Activated naive CD8-positive, alpha-beta T cell treated with anti-CD3 and anti-CD28 coated beads for 36 hours (primary cell): Measurements from ENCODE around the gene GLUD1. TPM values are rescaled to one million over a fixed set of nuclear protein-coding genes. Genes with fewer than 3 reads are reported as not detected.
A peak's percentile ranks its signal among the peaks of the same experiment; 100 is the strongest.
"Not testable (repeated sequence)": the region's sequence is repeated elsewhere in the genome, so short reads cannot be mapped to it uniquely, and the experiment has no call there.

ENCODE experiments used
- DNase-seq: peaks from one replicate; pipeline ENCODE4 v3.0.0; 2021
- H3K27ac Mint-ChIP-seq: one replicate; pipeline ENCODE4 v1.8.0; 2022; ENCODE audit warnings: mild to moderate bottlenecking, moderate library complexity, mixed read lengths
- H3K27me3 Mint-ChIP-seq: one replicate; pipeline ENCODE4 v1.8.0; 2022; ENCODE audit warnings: mild to moderate bottlenecking, mixed read lengths
- H3K36me3 Mint-ChIP-seq: one replicate; pipeline ENCODE4 v1.8.0; 2021; ENCODE audit warnings: mild to moderate bottlenecking, mixed read lengths
- H3K4me1 Mint-ChIP-seq: one replicate; pipeline ENCODE4 v1.8.0; 2021; ENCODE audit warnings: mixed read lengths
- H3K4me3 Mint-ChIP-seq: one replicate; pipeline ENCODE4 v1.8.0; 2022; ENCODE audit warnings: mild to moderate bottlenecking, moderate library complexity, mixed read lengths
- H3K9me3 Mint-ChIP-seq: one replicate; pipeline ENCODE4 v1.8.0; 2022; ENCODE audit warnings: mixed read lengths
- total RNA-seq, 2 experiments: library from RNA; stranded (reverse); gene quantifications; one replicate each; pipeline ENCODE4 v1.2.3, GENCODE V29; 2021

GLUD1 gene
- 10 to 100 TPM; 89.0 to 91.5 TPM for total RNA-seq

GRCh38 chr10:87094373-87095235 lies at the start of gene GLUD1, which contains the start of gene SHLD2:
Gene GLUD1, minus strand, starts transcription at chr10:87094843. Its CDS starts 74 bp downstream, at chr10:87094769.
Gene SHLD2, plus strand, starts transcription at chr10:87095206. Its CDS starts 56,149 bp downstream, at chr10:87151355.
- no peaks in the 10 kb centered on the region for H3K27me3 Mint-ChIP-seq
- H3K27ac Mint-ChIP-seq = peak within 1 kb of the TSS; percentile 95
- peak; percentile 94 for DNase-seq
- H3K36me3 Mint-ChIP-seq = peaks cover 42% of the 10 kb centered on the region
- peak within 1 kb of the TSS; percentile 90 for H3K4me3 Mint-ChIP-seq
- no peaks in the 10 kb centered on the region for H3K9me3 Mint-ChIP-seq
- peaks cover 51% of the 10 kb centered on the region for H3K4me1 Mint-ChIP-seq

- H3K36me3 Mint-ChIP-seq, H3K9me3 Mint-ChIP-seq, H3K27ac Mint-ChIP-seq, H3K4me1 Mint-ChIP-seq, DNase-seq, H3K27me3 Mint-ChIP-seq, H3K4me3 Mint-ChIP-seq: not testable (repeated sequence)
Observed at GRCh38 chr10:87143109-87143418, 48.4 kb upstream of the GLUD1 start.

GRCh38 chr10:87142230-87143108 lies 47.8 kb upstream of the GLUD1 start:
- peaks cover 13% of the 10 kb centered on the region for H3K36me3 Mint-ChIP-seq
- not testable (repeated sequence) for H3K27ac Mint-ChIP-seq, H3K9me3 Mint-ChIP-seq, DNase-seq, H3K4me1 Mint-ChIP-seq, H3K4me3 Mint-ChIP-seq, H3K27me3 Mint-ChIP-seq

- H3K4me1 Mint-ChIP-seq, H3K4me3 Mint-ChIP-seq, DNase-seq, H3K27ac Mint-ChIP-seq, H3K27me3 Mint-ChIP-seq: not testable (repeated sequence)
- peaks cover 12% of the 10 kb centered on the region for H3K9me3 Mint-ChIP-seq
- H3K36me3 Mint-ChIP-seq = peaks cover 36% of the 10 kb centered on the region
Observed at GRCh38 chr10:87137478-87137877, 42.8 kb upstream of the GLUD1 start.

- H3K9me3 Mint-ChIP-seq, H3K4me1 Mint-ChIP-seq, H3K4me3 Mint-ChIP-seq, H3K27me3 Mint-ChIP-seq, H3K27ac Mint-ChIP-seq, DNase-seq: not testable (repeated sequence)
- H3K36me3 Mint-ChIP-seq = peaks cover 44% of the 10 kb centered on the region
Observed at GRCh38 chr10:87134440-87134839, 39.8 kb upstream of the GLUD1 start.

GRCh38 chr10:87133936-87134335 lies 39.3 kb upstream of the GLUD1 start:
- peaks cover 46% of the 10 kb centered on the region for H3K36me3 Mint-ChIP-seq
- H3K4me3 Mint-ChIP-seq, H3K27ac Mint-ChIP-seq, H3K27me3 Mint-ChIP-seq, H3K9me3 Mint-ChIP-seq, H3K4me1 Mint-ChIP-seq, DNase-seq: not testable (repeated sequence)

- H3K36me3 Mint-ChIP-seq = peaks cover 38% of the 10 kb centered on the region
- not testable (repeated sequence) for H3K9me3 Mint-ChIP-seq, H3K4me1 Mint-ChIP-seq, H3K27ac Mint-ChIP-seq, H3K27me3 Mint-ChIP-seq, DNase-seq, H3K4me3 Mint-ChIP-seq
Observed at GRCh38 chr10:87132176-87132575, 37.5 kb upstream of the GLUD1 start.

- not testable (repeated sequence) for H3K27ac Mint-ChIP-seq, H3K27me3 Mint-ChIP-seq, DNase-seq, H3K4me1 Mint-ChIP-seq, H3K9me3 Mint-ChIP-seq, H3K4me3 Mint-ChIP-seq
- H3K36me3 Mint-ChIP-seq = peaks cover 16% of the 10 kb centered on the region
Observed at GRCh38 chr10:87127607-87128156, 33.0 kb upstream of the GLUD1 start.

- DNase-seq, H3K4me1 Mint-ChIP-seq, H3K27me3 Mint-ChIP-seq, H3K4me3 Mint-ChIP-seq, H3K27ac Mint-ChIP-seq, H3K9me3 Mint-ChIP-seq: not testable (repeated sequence)
- H3K36me3 Mint-ChIP-seq = peaks cover 16% of the 10 kb centered on the region
Observed at GRCh38 chr10:87127048-87127447, 32.4 kb upstream of the GLUD1 start.

GRCh38 chr10:87123351-87123750 lies 28.7 kb upstream of the GLUD1 start:
- not testable (repeated sequence) for DNase-seq, H3K27me3 Mint-ChIP-seq, H3K36me3 Mint-ChIP-seq, H3K9me3 Mint-ChIP-seq, H3K4me1 Mint-ChIP-seq, H3K27ac Mint-ChIP-seq, H3K4me3 Mint-ChIP-seq

GRCh38 chr10:87119029-87119428 lies 24.4 kb upstream of the GLUD1 start:
- peaks cover 22% of the 10 kb centered on the region for H3K36me3 Mint-ChIP-seq

GRCh38 chr10:87118122-87118521 lies 23.5 kb upstream of the GLUD1 start:
- H3K9me3 Mint-ChIP-seq, H3K27ac Mint-ChIP-seq, DNase-seq, H3K27me3 Mint-ChIP-seq, H3K4me3 Mint-ChIP-seq, H3K4me1 Mint-ChIP-seq: not testable (repeated sequence)
- H3K36me3 Mint-ChIP-seq = peaks cover 28% of the 10 kb centered on the region

More at GRCh38 chr10:87119029-87119428, 24.4 kb upstream of the GLUD1 start:
- not testable (repeated sequence) for H3K9me3 Mint-ChIP-seq, H3K4me3 Mint-ChIP-seq, DNase-seq, H3K4me1 Mint-ChIP-seq, H3K27ac Mint-ChIP-seq, H3K27me3 Mint-ChIP-seq

- no peak for DNase-seq
- Mint-ChIP-seq H3K27me3 (no peaks in the 10 kb centered on the region), H3K27ac (no peak overlapping the region), H3K36me3 (peaks cover 37% of the 10 kb centered on the region), H3K4me1 (peaks cover 11% of the 10 kb centered on the region), H3K9me3 (no peaks in the 10 kb centered on the region), H3K4me3 (no peak overlapping the region)
Observed at GRCh38 chr10:87105446-87106124, 10.9 kb upstream of the GLUD1 start.

- DNase-seq, H3K27me3 Mint-ChIP-seq, H3K9me3 Mint-ChIP-seq, H3K27ac Mint-ChIP-seq, H3K4me3 Mint-ChIP-seq: not testable (repeated sequence)
- peaks cover 11% of the 10 kb centered on the region for H3K4me1 Mint-ChIP-seq
- peaks cover 44% of the 10 kb centered on the region for H3K36me3 Mint-ChIP-seq
Observed at GRCh38 chr10:87104727-87105126, 10.1 kb upstream of the GLUD1 start.

GRCh38 chr10:87101996-87102395 lies 7.4 kb upstream of the GLUD1 start:
- Mint-ChIP-seq H3K9me3 (no peaks in the 10 kb centered on the region), H3K36me3 (peaks cover 44% of the 10 kb centered on the region), H3K4me1 (peaks cover 19% of the 10 kb centered on the region), H3K27me3 (no peaks in the 10 kb centered on the region), H3K4me3 (no peak overlapping the region), H3K27ac (no peak overlapping the region)
- DNase-seq = no peak
